ENCODE data around the gene ITPR1. TPM values are rescaled to one million over a fixed set of nuclear protein-coding genes. Genes with fewer than 3 reads are reported as not detected.

Gene ITPR1
- total RNA-seq, 4 donors from 2014 or later = 210 to 261 (median 232) TPM

DNA sequence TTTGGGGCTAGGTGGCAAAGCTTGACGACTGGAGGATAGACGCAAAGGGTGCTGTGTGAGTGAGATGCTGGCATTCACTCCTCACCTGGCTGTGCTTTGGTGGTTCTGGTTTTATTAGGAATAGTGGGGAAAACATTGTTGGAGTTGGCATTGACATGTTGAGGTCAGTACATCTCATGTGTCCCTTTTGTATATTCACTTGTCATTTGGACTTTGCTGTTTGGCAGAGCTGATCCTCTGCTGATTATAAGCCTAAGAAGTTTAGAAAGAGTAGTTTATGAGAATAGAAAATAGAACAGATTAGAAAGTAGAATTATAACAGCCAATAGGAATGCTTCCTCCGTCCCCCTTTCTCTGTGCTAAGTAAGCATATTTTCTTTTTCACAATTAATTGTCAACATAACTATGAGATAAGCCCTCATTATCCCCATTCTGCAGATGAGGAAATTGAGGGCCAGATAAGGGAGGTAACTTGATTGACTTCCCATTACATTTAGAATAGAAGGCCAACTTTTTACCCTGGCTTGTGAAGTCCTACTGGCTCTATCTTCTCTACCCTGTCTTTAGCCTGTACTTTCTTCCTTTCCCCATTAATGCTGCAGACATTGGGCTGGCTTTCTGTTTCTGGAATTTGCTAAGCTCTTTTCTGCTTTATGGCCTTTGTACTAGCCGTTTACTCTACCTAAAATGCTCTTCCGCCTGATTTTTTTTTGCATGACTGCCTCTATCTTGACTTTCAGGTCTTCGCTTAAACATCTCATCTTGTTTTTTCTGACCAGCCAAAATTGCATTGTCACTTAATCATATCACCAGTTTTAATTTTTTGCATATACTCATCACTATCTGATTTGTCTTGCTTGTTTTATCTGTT lies 12.8 kb downstream of the ITPR1 start:
- no peaks in the 10 kb centered on the region for H3K9me3 ChIP-seq
- TF ChIP-seq POLR2A (IDR thresholded peaks at IDR 0.05) = no peak
- TF ChIP-seq, protein P1, sequence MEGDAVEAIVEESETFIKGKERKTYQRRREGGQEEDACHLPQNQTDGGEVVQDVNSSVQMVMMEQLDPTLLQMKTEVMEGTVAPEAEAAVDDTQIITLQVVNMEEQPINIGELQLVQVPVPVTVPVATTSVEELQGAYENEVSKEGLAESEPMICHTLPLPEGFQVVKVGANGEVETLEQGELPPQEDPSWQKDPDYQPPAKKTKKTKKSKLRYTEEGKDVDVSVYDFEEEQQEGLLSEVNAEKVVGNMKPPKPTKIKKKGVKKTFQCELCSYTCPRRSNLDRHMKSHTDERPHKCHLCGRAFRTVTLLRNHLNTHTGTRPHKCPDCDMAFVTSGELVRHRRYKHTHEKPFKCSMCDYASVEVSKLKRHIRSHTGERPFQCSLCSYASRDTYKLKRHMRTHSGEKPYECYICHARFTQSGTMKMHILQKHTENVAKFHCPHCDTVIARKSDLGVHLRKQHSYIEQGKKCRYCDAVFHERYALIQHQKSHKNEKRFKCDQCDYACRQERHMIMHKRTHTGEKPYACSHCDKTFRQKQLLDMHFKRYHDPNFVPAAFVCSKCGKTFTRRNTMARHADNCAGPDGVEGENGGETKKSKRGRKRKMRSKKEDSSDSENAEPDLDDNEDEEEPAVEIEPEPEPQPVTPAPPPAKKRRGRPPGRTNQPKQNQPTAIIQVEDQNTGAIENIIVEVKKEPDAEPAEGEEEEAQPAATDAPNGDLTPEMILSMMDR (IDR thresholded peaks at IDR 0.05) = no peak
- peak overlapping the region; percentile 59 to 84 (median 83) for H3K27ac ChIP-seq
- 64 to 68% methylated on average over 6 of the region's 6 CpGs for WGBS, 2 donors
- H3K4me1 ChIP-seq = peaks cover 58 to 61% of the 10 kb centered on the region in 2 donors
- H3K27me3 ChIP-seq = no peaks in the 10 kb centered on the region
- intact Hi-C loops (cut with DNase I) = no loop called here
- no peak for DNase-seq
- no peak overlapping the region for H3K4me3 ChIP-seq (replicated peaks in 1 of 3)
- H3K36me3 ChIP-seq = no peaks in the 10 kb centered on the region

DNA sequence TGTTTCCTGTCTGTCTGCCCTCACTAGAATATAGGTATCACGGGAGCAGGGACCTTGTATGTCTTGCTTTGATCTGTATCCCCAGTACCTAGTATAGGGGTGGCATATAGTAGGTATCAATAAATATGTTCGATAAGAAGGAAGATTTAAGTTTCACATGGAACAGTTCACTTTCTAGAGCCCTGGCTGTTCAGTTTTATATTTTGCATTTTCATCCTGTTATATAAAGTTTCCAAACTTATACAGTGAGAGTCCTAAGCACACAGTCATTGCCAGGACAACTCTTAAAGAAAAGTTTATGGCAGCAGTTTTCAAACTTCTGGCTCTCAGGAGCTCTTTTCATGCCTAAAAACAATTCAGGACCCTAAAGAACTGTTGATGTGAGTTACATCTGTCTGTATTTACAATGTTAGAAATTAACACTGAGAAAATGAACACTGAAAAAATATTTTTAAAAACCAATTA lies 13.4 kb downstream of the ITPR1 start:
- Histone ChIP-seq H3K27ac (peak overlapping the region; percentile 59 to 84 (median 83)), H3K4me1 (peaks cover 62 to 66% of the 10 kb centered on the region in 2 donors), H3K9me3 (no peaks in the 10 kb centered on the region), H3K4me3 (replicated peaks in 1 of 3) (no peak overlapping the region), H3K36me3 (no peaks in the 10 kb centered on the region), H3K27me3 (no peaks in the 10 kb centered on the region)
- 72 to 74% methylated on average over 2 of the region's 2 CpGs for WGBS, 2 donors
- no peak for DNase-seq
- no peak for TF ChIP-seq POLR2A (IDR thresholded peaks at IDR 0.05)
- TF ChIP-seq, protein P1 (IDR thresholded peaks at IDR 0.05) = no peak
- intact Hi-C loops (cut with DNase I) = no loop called here

DNA sequence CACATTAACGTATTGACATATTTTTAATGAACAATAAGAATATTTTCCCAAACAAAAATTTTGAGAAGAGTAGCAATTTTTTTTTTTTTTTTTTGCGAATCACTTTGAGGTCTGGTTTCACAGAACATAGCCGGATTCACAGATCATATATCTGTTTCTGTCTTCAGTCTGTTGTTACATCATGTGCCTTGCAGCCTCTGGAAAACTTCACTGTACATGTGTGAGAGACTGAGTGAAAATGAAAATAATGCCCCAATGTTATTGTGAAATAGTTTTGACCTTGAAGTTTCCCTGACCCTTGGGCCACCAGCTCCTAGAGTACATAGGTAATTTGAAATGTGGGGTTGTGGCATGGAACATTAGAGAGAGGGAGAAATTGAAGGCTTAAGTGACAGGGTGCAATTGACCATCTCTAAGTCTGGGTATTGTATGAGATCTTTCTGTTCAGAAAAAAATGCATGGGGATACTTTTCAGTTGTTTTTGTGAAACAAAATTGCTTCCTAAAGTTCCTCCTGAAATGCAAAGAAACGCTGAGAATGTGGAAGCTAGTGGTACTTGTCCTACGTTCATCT lies 14.0 kb downstream of the ITPR1 start:
- WGBS, 2 donors = 68 to 70% methylated on average over 5 of the region's 5 CpGs
- Histone ChIP-seq H3K27me3 (no peaks in the 10 kb centered on the region), H3K27ac (peak overlapping the region; percentile 59 to 84 (median 83)), H3K36me3 (no peaks in the 10 kb centered on the region), H3K4me1 (peaks cover 67 to 71% of the 10 kb centered on the region in 2 donors), H3K9me3 (no peaks in the 10 kb centered on the region), H3K4me3 (replicated peaks in 1 of 3) (no peak overlapping the region)
- DNase-seq = no peak
- no peak for TF ChIP-seq POLR2A (IDR thresholded peaks at IDR 0.05)
- TF ChIP-seq, protein P1 (IDR thresholded peaks at IDR 0.05) = no peak
- intact Hi-C loops (cut with DNase I) = no loop called here

DNA sequence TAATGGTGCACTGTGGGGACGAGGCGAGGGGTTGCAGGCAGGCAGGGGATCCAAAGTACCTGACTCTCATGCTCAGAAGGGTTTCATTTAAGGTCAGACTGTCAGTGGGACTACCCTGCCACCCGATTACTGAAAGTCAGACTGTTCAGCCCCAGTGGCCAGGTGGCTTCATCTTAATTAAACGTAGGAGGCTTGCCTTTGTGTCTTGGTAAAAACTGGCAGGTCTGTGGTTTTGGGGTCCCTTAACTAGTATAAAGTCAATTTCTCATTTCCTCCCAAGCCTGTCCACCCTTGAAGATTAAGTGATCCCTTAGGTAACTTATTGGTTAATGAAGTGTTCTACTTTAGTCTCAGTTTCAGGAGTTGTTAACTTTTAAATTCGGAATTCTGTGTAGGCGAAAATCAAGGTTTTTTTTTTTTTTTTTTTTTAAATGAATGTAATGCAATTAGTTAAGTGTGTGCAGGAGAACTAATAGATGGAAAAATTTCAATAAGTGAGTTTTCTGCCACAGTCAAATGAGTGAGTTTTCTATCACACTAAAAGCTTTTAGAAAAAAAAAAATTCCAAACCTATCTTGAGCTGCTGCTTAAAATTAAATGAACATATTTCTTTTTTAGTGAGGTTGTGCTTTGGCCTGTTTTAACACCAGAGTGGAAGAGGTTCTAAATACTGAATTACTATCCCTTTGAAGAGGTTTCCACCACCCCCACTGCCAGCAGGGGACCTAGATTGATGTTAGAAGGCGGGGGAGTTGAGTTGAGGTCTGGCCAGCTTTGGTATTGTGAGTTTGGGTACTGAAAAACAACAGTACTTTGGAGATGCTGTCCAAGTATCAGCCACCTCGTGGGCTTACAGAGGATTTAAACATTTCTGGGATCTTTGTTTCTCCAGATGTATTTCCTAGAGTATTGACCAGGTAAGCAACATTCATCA lies 15.2 kb downstream of the ITPR1 start:
- Histone ChIP-seq H3K36me3 (no peaks in the 10 kb centered on the region), H3K27ac (peak overlapping the region; percentile 17 to 84 (median 41)), H3K4me3 (replicated peaks in 1 of 3) (no peak overlapping the region), H3K4me1 (peaks cover 78 to 80% of the 10 kb centered on the region in 2 donors), H3K9me3 (no peaks in the 10 kb centered on the region), H3K27me3 (no peaks in the 10 kb centered on the region)
- TF ChIP-seq POLR2A (IDR thresholded peaks at IDR 0.05) = no peak
- TF ChIP-seq, protein P1 (IDR thresholded peaks at IDR 0.05) = no peak
- no peak for DNase-seq
- 76% methylated on average over 8 of the region's 8 CpGs for WGBS, 2 donors
- intact Hi-C loops (cut with DNase I) = no loop called here

All from thyroid gland (tissue), 4 donors.